Transverse colon (tissue), 4 donors: ENCODE data around the gene TNFRSF12A. TPM values are rescaled to one million over a fixed set of nuclear protein-coding genes. Genes with fewer than 3 reads are reported as not detected.

Experiments used
- DNase-seq: peaks from one replicate; pipeline ENCODE4 v3.0.0-alpha.2; 2019
- H3K27ac ChIP-seq, 4 donors: fragments of 200-600 bp; sonication (generic); 2 replicates each; pipeline ENCODE4 v1.5.1; 2016 to 2018; ENCODE audit warnings: inconsistent platforms in 4 of 4
- H3K27me3 ChIP-seq: fragments of 200-600 bp; sonication (generic); 2 replicates; pipeline ENCODE4 v1.5.1; 2017; ENCODE audit warnings: inconsistent platforms
- H3K36me3 ChIP-seq, 4 donors: fragments of 200-600 bp; sonication (generic); 2 replicates each; pipeline ENCODE4 v1.5.1; 2017 to 2019; ENCODE audit warnings: inconsistent platforms in 4 of 4
- H3K4me1 ChIP-seq, 4 donors: fragments of 200-600 bp; sonication (generic); 2 replicates each; pipeline ENCODE4 v1.5.1; 2017 to 2020; ENCODE audit warnings: inconsistent platforms in 4 of 4
- H3K4me3 ChIP-seq, 4 donors: fragments of 200-600 bp; sonication (generic); 1 replicate in 1 of 4; 2 replicates in 3 of 4; pipeline versions ENCODE4 v1.5.1 to v1.6.1; 2017 to 2019; ENCODE audit warnings: inconsistent platforms in 4 of 4
- H3K9me3 ChIP-seq, 2 donors: fragments of 200-600 bp; sonication (generic); 2 replicates each; pipeline ENCODE4 v1.5.1; 2017 to 2019; ENCODE audit warnings: inconsistent platforms in 2 of 2
- CTCF ChIP-seq, 5 experiments: fragments of 200-600 bp in 3 of 5; fragments of 450-650 bp in 2 of 5; sonication (generic) in 3 of 5; IDR thresholded peaks; 1 replicate in 2 of 5; 2 replicates in 3 of 5; pipeline ENCODE4 v1.5.1; 2016 to 2017; ENCODE audit warnings: antibody characterized with exemption in 5 of 5, inconsistent platforms in 3 of 5, mild to moderate bottlenecking in 2 of 5, moderate library complexity in 1 of 5
- EP300 ChIP-seq: sonication (generic); formaldehyde crosslinking; IDR thresholded peaks from one replicate; pipeline ENCODE4 v1.6.1; 2017; ENCODE audit warnings: antibody characterized with exemption, low read depth
- POLR2A ChIP-seq: fragments of 450-650 bp; IDR thresholded peaks from one replicate; pipeline ENCODE4 v1.6.1; 2016; ENCODE audit warnings: antibody characterized with exemption, mild to moderate bottlenecking, moderate library complexity
- POLR2AphosphoS5 ChIP-seq, 3 donors: sonication (generic); formaldehyde crosslinking; IDR thresholded peaks; one replicate each; pipeline ENCODE4 v1.6.1; 2016; ENCODE audit warnings: antibody characterized with exemption in 3 of 3
- WGBS, 2 donors: methylation state at CpG; one replicate each; pipeline ENCODE4 v1.1.5; 2018; ENCODE audit warnings: low coverage in 1 of 2; 5-methylcytosine and 5-hydroxymethylcytosine counted together
- in situ Hi-C, 4 donors: fragments of 200-750 bp; cut with MboI; loops; one replicate each; pipeline versions ENCODE4 v1.15.0 to v1.15.1; 2017; ENCODE audit warnings: low sequenced_read_pairs in 3 of 4, low pct_ligation_motif_present in 1 of 4, low pct_unique_long_range_greater_than_20kb in 1 of 4
- intact Hi-C: fragments of 100-400 bp; cut with DNase I; formaldehyde crosslinking; loops from one replicate; pipeline ENCODE4 v1.15.1; 2023; ENCODE audit warnings: low total_unique reads
- total RNA-seq, 4 donors: library from RNA; depleted of rRNA; stranded (reverse); fragments of >200 nt; gene quantifications; one replicate each; pipeline ENCODE4 v1.1.0, GENCODE V29; 2016

The TNFRSF12A gene
- total RNA-seq, 4 donors from 2014 or later, result 13.3 to 50.5 (median 19.9) TPM

DNA sequence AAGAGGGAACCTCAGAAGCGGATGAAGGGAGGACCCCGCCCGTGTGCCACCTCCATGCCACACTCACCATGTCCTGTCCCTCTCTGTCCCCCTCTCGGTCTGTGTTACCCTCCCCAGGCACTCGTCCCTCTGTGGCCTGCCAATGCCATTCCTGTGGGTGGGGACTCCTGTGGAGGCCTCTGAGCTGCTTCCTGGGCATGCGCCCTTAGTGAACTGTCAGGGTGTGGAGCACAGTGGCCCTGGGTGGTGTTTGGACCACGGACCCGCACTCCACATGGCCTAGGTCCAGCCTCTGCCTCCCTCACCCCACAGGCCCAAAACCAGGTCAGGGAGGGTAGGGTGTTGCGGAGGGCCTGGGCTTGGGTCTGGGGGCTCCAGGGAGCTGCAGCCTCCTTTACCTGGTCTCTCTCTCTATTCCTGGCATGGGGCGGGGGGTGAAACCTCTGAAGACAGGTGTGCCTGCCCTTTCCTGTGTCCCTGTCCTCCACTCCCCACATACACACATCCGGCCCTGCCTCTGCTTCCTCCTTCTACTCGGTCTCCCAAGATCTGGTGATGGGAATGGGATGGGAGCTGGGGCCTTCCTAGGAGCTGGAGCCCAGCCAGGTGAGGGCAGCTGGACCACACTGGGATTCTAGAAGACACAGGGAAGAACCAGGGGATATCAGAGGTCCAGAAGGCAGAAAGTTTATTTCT, 28.5 kb upstream of the TNFRSF12A start:
- Histone ChIP-seq H3K4me1 (peaks cover 0 to 8% (median 3%) of the 10 kb centered on the region in 4 donors), H3K36me3 (no peaks in the 10 kb centered on the region), H3K27me3 (peaks cover 5% of the 10 kb centered on the region), H3K9me3 (no peaks in the 10 kb centered on the region), H3K4me3 (no peak overlapping the region), H3K27ac (no peak overlapping the region)
- no peak for DNase-seq
- in situ Hi-C loops (no loop called here), intact Hi-C loops (no loop called here)
- WGBS, 2 donors, result 83% methylated on average over 11 of the region's 12 CpGs; no CpG with 5 or more reads in 1 of the 2 donors
- no peak for TF ChIP-seq POLR2AphosphoS5 (IDR thresholded peaks at IDR 0.05)
- TF ChIP-seq EP300, result no peak
- no peak for TF ChIP-seq CTCF (IDR thresholded peaks at IDR 0.05)
- no peak for TF ChIP-seq POLR2A

DNA sequence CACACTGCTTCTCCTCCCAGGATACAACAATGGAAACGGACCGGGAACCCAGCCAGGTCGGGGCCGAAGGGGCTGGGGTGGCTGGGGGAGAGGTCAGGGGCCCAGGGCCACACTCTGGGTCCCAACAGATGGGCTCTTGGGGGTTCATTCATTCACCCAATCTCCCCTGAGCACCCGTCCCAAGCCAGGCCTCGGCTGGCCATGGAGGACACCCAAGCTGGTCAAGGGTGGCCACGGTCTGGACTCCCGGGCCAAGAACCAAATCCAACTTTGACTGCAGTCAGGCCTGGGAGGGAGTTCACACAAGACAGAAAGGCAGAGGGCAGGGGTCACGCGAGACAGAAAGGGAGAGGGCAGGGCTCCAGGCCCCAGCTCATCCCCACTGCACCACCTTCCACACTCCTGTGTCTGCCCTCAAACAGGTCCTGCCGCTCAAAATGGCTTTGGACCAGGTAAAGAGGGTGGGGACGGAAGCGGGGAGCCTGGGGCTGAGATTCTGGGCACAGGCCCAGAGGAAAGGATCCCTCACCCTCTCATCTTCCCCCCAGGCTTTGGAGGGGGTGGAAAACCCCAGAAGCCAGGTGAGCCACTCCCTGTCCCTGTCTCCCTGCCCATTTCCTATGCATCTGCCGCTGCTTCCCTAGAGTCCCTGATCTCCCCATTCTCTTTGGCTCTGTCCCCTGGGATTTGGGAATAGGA, 27.6 kb upstream of the TNFRSF12A start:
- no peak for TF ChIP-seq CTCF (IDR thresholded peaks at IDR 0.05)
- TF ChIP-seq POLR2AphosphoS5 (IDR thresholded peaks at IDR 0.05), result no peak
- no peak for TF ChIP-seq POLR2A
- TF ChIP-seq EP300, result no peak
- no peak overlapping the region for H3K4me3 ChIP-seq
- 88% methylated on average over 14 of the region's 14 CpGs; no CpG with 5 or more reads in 1 of the 2 donors for WGBS, 2 donors
- H3K9me3 ChIP-seq, result no peaks in the 10 kb centered on the region
- in situ Hi-C loops, result no loop called here
- H3K27ac ChIP-seq, result no peak overlapping the region
- H3K4me1 ChIP-seq, result peaks cover 0 to 8% (median 3%) of the 10 kb centered on the region in 4 donors
- intact Hi-C loops, result no loop called here
- H3K27me3 ChIP-seq, result peaks cover 5% of the 10 kb centered on the region
- no peaks in the 10 kb centered on the region for H3K36me3 ChIP-seq
- no peak for DNase-seq

- intact Hi-C loops (no loop called here), in situ Hi-C loops (no loop called here)
- peaks cover 0 to under 1% (median under 1%) of the 10 kb centered on the region in 4 donors for H3K4me1 ChIP-seq
- peaks cover 4% of the 10 kb centered on the region for H3K27me3 ChIP-seq
- H3K9me3 ChIP-seq, result no peaks in the 10 kb centered on the region
- TF ChIP-seq POLR2A (no peak), POLR2AphosphoS5 (IDR thresholded peaks at IDR 0.05) (no peak), CTCF (IDR thresholded peaks at IDR 0.05) (no peak), EP300 (no peak)
- no peaks in the 10 kb centered on the region for H3K36me3 ChIP-seq
- no peak overlapping the region for H3K27ac ChIP-seq
- DNase-seq, result no peak
- no peak overlapping the region for H3K4me3 ChIP-seq
- 79 to 84% methylated on average over 7 to 10 of the region's 13 CpGs for WGBS, 2 donors
Observed at GRCh38 chr16:2996298-2996697, 23.9 kb upstream of the TNFRSF12A start.

- peaks cover 6% of the 10 kb centered on the region for H3K27me3 ChIP-seq
Observed at GRCh38 chr16:2999929-3000328, 20.2 kb upstream of the TNFRSF12A start.

More at GRCh38 chr16:2999929-3000328, 20.2 kb upstream of the TNFRSF12A start:
- DNase-seq, result no peak
- in situ Hi-C loops, result no loop called here
- intact Hi-C loops, result no loop called here
- H3K27ac ChIP-seq, result no peak overlapping the region
- no peak overlapping the region for H3K4me3 ChIP-seq
- H3K36me3 ChIP-seq, result no peaks in the 10 kb centered on the region
- WGBS, 2 donors, result 87% methylated on average over 6 of the region's 6 CpGs; no CpG with 5 or more reads in 1 of the 2 donors
- no peaks in the 10 kb centered on the region for H3K9me3 ChIP-seq
- peaks cover 0 to 7% (median 3%) of the 10 kb centered on the region in 4 donors for H3K4me1 ChIP-seq
- TF ChIP-seq POLR2AphosphoS5 (IDR thresholded peaks at IDR 0.05) (no peak), CTCF (IDR thresholded peaks at IDR 0.05) (no peak), EP300 (no peak), POLR2A (no peak)
